Suprapubic skin (tissue), 3 donors: ENCODE data around the gene TMEM163.

ENCODE experiments used
- POLR2AphosphoS5 ChIP-seq, 3 donors: sonication (generic); formaldehyde crosslinking; IDR thresholded peaks; one replicate each; pipeline ENCODE4 v1.6.1; 2017; ENCODE audit warnings: antibody characterized with exemption in 3 of 3
- TF ChIP-seq, protein P1 (sequence below), 2 donors: fragments of 200-600 bp in 1 of 2; fragments of 450-650 bp in 1 of 2; sonication (generic) in 1 of 2; IDR thresholded peaks; one replicate each; pipeline ENCODE4 v1.5.1; 2016 to 2019; ENCODE audit warnings: antibody characterized with exemption in 2 of 2, mild to moderate bottlenecking in 1 of 2, moderate library complexity in 1 of 2

DNA sequence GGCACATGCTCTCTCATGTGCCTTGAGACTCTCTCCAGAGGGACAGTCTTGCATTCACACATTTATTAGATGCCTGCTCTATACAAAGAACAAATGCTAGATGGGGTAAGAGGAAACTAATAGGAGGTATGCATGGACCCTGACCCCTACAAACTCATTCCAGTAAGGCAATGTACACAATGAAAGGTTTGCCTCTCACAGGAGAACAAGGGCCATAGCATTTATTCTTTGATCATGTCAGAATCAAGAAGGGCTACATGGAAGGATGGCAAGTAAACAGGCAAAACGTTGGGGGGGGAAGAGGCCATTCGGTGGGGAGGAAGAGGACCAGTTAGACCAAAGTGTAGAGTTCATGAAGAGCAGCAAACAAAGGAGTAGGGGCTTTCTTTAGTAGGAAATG is 130.2 kb downstream of the TMEM163 start:
- TF ChIP-seq, protein P1, sequence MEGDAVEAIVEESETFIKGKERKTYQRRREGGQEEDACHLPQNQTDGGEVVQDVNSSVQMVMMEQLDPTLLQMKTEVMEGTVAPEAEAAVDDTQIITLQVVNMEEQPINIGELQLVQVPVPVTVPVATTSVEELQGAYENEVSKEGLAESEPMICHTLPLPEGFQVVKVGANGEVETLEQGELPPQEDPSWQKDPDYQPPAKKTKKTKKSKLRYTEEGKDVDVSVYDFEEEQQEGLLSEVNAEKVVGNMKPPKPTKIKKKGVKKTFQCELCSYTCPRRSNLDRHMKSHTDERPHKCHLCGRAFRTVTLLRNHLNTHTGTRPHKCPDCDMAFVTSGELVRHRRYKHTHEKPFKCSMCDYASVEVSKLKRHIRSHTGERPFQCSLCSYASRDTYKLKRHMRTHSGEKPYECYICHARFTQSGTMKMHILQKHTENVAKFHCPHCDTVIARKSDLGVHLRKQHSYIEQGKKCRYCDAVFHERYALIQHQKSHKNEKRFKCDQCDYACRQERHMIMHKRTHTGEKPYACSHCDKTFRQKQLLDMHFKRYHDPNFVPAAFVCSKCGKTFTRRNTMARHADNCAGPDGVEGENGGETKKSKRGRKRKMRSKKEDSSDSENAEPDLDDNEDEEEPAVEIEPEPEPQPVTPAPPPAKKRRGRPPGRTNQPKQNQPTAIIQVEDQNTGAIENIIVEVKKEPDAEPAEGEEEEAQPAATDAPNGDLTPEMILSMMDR (IDR thresholded peaks at IDR 0.05): no peak
- no peak for TF ChIP-seq POLR2AphosphoS5 (IDR thresholded peaks at IDR 0.05)
